Measurements from ENCODE around the gene PTPRE. TPM values are rescaled to one million over a fixed set of nuclear protein-coding genes. Genes with fewer than 3 reads are reported as not detected.

The PTPRE gene
- total and polyA plus RNA-seq, 2 experiments from 2014 or later = 4.2 to 8.8 TPM

DNA sequence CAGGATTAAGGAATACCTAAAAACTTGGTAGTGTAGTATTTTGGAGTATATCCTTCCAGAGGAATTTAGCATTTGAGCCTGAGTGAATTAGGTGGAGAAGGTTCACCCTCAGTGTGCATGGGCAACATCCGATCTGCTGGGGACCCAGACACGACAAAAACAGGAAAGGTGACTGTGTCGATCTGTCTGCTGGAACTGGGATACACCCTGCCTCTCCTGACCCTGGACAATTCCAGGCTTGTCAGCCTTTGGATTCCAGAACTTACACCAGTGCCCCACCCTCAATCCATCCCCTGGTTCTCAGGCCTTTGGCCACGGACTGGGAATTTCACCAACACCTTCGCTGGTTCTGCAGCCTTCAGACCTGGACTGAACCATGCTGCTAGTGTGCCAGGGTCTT lies 41.9 kb downstream of the PTPRE start:
- DNase-seq (ENCODE audit: low read depth in 1 of 2, low spot score in 1 of 2) = no peak
- Histone ChIP-seq H3K27me3 (no peaks in the 10 kb centered on the region), H3K4me3 (no peak overlapping the region), H3K27ac (no peak overlapping the region), H3K9me3 (ENCODE audit: low read depth) (no peaks in the 10 kb centered on the region), H3K4me1 (ENCODE audit: low read depth) (no peaks in the 10 kb centered on the region), H3K36me3 (no peaks in the 10 kb centered on the region)
- TF ChIP-seq, protein P1, sequence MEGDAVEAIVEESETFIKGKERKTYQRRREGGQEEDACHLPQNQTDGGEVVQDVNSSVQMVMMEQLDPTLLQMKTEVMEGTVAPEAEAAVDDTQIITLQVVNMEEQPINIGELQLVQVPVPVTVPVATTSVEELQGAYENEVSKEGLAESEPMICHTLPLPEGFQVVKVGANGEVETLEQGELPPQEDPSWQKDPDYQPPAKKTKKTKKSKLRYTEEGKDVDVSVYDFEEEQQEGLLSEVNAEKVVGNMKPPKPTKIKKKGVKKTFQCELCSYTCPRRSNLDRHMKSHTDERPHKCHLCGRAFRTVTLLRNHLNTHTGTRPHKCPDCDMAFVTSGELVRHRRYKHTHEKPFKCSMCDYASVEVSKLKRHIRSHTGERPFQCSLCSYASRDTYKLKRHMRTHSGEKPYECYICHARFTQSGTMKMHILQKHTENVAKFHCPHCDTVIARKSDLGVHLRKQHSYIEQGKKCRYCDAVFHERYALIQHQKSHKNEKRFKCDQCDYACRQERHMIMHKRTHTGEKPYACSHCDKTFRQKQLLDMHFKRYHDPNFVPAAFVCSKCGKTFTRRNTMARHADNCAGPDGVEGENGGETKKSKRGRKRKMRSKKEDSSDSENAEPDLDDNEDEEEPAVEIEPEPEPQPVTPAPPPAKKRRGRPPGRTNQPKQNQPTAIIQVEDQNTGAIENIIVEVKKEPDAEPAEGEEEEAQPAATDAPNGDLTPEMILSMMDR (IDR thresholded peaks at IDR 0.05; ENCODE audit: low read depth, low read length) = no peak

DNA sequence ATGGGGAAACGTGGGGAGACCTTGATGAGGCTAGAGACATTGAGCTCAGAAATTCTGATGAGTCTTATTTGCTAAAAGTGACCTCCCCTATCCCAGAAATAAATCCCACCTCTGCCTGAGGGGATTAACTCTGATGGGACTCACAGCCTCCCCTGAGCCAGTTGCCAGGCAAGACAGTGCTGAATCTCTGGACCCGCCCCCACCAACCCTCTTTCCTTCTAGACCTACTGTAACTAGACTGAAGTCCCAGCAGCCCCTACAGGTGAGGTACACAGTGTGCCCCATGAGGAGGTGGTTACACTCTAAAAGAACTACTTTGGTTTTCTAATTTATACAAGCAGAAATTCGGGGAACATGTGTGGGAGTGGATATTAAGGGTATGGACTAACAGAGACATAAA lies 42.9 kb downstream of the PTPRE start:
- Histone ChIP-seq H3K36me3 (no peaks in the 10 kb centered on the region), H3K4me1 (ENCODE audit: low read depth) (no peaks in the 10 kb centered on the region), H3K27me3 (no peaks in the 10 kb centered on the region), H3K4me3 (no peak overlapping the region), H3K27ac (no peak overlapping the region), H3K9me3 (ENCODE audit: low read depth) (no peaks in the 10 kb centered on the region)
- TF ChIP-seq, protein P1 (IDR thresholded peaks at IDR 0.05; ENCODE audit: low read depth, low read length) = no peak
- no peak for DNase-seq (ENCODE audit: low read depth in 1 of 2, low spot score in 1 of 2)

DNA sequence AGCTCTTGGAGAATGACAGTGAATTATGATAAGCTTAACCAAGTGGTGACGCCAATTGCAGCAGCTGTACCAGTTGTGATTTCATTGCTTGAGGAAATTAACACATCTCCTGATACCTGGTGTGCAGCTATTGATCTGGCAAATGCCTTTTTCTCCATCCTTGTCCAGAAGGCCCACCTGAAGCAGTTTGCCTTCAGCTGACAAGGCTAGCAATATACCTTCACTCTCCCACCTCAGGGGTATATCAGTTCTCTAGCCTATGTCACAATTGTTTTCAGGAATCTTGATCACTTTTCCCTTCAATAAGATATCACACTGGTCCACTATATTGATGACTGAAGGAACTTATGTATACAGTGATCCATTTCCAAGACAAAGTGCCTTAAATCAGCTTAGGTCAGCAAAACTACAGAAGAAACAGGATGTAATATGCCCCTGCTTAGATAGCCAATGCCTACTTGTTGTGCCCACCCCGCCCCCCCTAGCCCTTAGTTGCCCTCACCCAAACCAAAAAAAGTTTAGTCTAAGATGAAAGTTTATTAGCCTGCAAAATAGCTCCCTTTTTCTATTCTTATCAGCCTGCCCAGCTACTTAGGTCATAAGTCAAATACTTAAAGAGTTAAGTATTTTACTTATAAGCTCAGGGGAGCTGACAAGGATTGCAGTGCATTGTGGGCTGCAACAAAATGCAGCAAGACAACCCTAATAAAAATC lies 45.1 kb downstream of the PTPRE start:
- TF ChIP-seq, protein P1 (IDR thresholded peaks at IDR 0.05; ENCODE audit: low read depth, low read length) = no peak
- no peaks in the 10 kb centered on the region for H3K4me1 ChIP-seq (ENCODE audit: low read depth)
- no peaks in the 10 kb centered on the region for H3K27me3 ChIP-seq
- no peaks in the 10 kb centered on the region for H3K9me3 ChIP-seq (ENCODE audit: low read depth)
- no peaks in the 10 kb centered on the region for H3K36me3 ChIP-seq
- H3K27ac ChIP-seq = no peak overlapping the region
- no peak overlapping the region for H3K4me3 ChIP-seq
- DNase-seq (ENCODE audit: low read depth in 1 of 2, low spot score in 1 of 2) = no peak

DNA sequence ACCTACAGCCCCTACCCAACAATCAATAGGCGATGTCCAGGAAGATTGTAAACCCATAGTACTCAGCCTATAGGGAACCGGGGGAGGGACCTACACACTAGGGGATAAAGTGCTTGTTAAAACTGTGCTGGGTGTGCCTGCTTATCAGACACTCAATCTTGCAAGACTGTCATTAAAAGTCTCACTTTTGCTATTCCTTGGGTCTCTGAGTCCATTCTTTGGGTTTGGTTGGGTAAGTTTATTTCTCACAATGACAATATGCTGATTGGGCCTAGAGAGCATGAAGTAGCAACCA lies 45.6 kb downstream of the PTPRE start:
- Histone ChIP-seq H3K36me3 (no peaks in the 10 kb centered on the region), H3K4me1 (ENCODE audit: low read depth) (no peaks in the 10 kb centered on the region), H3K27me3 (no peaks in the 10 kb centered on the region), H3K4me3 (no peak overlapping the region), H3K27ac (no peak overlapping the region), H3K9me3 (ENCODE audit: low read depth) (no peaks in the 10 kb centered on the region)
- DNase-seq (ENCODE audit: low read depth in 1 of 2, low spot score in 1 of 2) = no peak
- TF ChIP-seq, protein P1 (IDR thresholded peaks at IDR 0.05; ENCODE audit: low read depth, low read length) = no peak

DNA sequence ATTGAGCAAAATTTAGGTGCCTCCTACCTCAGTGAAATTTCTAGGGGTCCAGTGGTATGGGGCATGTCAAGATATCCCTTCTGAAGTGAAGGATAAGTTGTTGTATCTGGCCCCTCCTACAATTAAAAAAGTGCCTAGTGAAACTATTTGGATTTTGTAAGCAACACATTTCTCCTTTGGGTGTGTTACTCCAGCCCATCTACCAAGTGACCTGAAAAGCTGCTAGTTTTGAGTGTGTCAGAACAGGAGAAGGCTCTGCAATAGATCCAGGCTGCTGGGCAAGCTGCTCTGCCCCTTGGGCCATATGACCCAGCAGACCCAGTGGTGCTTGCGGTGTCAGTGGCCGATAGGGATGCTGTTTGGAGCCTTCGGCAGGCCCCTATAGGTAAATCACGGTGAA lies 46.0 kb downstream of the PTPRE start:
- H3K27ac ChIP-seq = no peak overlapping the region
- H3K4me3 ChIP-seq = no peak overlapping the region
- DNase-seq (ENCODE audit: low read depth in 1 of 2, low spot score in 1 of 2) = no peak
- TF ChIP-seq, protein P1 (IDR thresholded peaks at IDR 0.05; ENCODE audit: low read depth, low read length) = no peak
- no peaks in the 10 kb centered on the region for H3K36me3 ChIP-seq
- no peaks in the 10 kb centered on the region for H3K27me3 ChIP-seq
- no peaks in the 10 kb centered on the region for H3K4me1 ChIP-seq (ENCODE audit: low read depth)
- no peaks in the 10 kb centered on the region for H3K9me3 ChIP-seq (ENCODE audit: low read depth)

Data from cardiac muscle cell (in vitro differentiated cells and primary cell).